Endodermal cell (in vitro differentiated cells): ENCODE measurements around the gene UPB1. TPM values are rescaled to one million over a fixed set of nuclear protein-coding genes. Genes with fewer than 3 reads are reported as not detected.

Experiments used
- DNase-seq: peaks from one replicate; pipeline ENCODE4 v3.0.0-alpha.2; 2017
- H3K27ac ChIP-seq: 2 replicates; pipeline ENCODE4 v1.5.1; 2013; ENCODE audit warnings: mild to moderate bottlenecking, low read depth, low read length, moderate library complexity
- H3K27me3 ChIP-seq: 2 replicates; pipeline ENCODE4 v1.6.1; 2013; ENCODE audit warnings: mild to moderate bottlenecking, low read length, moderate library complexity; ENCODE audit not compliant: insufficient read depth, control insufficient read depth, poor library complexity, severe bottlenecking
- H3K36me3 ChIP-seq: 2 replicates; pipeline ENCODE4 v1.7.0; 2013; ENCODE audit warnings: mild to moderate bottlenecking, low read length, moderate library complexity; ENCODE audit not compliant: control insufficient read depth, insufficient read depth
- H3K4me1 ChIP-seq: one replicate; pipeline ENCODE4 v1.7.0; 2013; ENCODE audit warnings: low read length; ENCODE audit not compliant: control insufficient read depth, insufficient read depth
- H3K4me3 ChIP-seq: 2 replicates; pipeline ENCODE4 v1.5.1; 2013; ENCODE audit warnings: mild to moderate bottlenecking, low read length, moderate library complexity
- H3K9ac ChIP-seq: 2 replicates; pipeline ENCODE4 v1.6.1; 2013; ENCODE audit warnings: mild to moderate bottlenecking, low read length, moderate library complexity; ENCODE audit not compliant: poor library complexity, severe bottlenecking; ENCODE audit errors: extremely low read depth
- H3K9me3 ChIP-seq: 2 replicates; pipeline ENCODE4 v1.6.1; 2013; ENCODE audit warnings: mild to moderate bottlenecking, low read length, moderate library complexity; ENCODE audit not compliant: control insufficient read depth
- H3K27ac Mint-ChIP-seq: 2 replicates; pipeline ENCODE4 v1.8.0; 2020; ENCODE audit warnings: mixed read lengths
- H3K27me3 Mint-ChIP-seq: 2 replicates; pipeline ENCODE4 v1.8.0; 2021; ENCODE audit warnings: mild to moderate bottlenecking, mixed read lengths; ENCODE audit not compliant: insufficient read depth
- H3K36me3 Mint-ChIP-seq: 2 replicates; pipeline ENCODE4 v1.8.0; 2020; ENCODE audit warnings: low read depth, mixed read lengths
- H3K4me1 Mint-ChIP-seq: 2 replicates; pipeline ENCODE4 v1.8.0; 2020; ENCODE audit warnings: mixed read lengths
- H3K4me3 Mint-ChIP-seq: 2 replicates; pipeline ENCODE4 v1.8.0; 2020; ENCODE audit warnings: mild to moderate bottlenecking, moderate library complexity, mixed read lengths
- H3K9me3 Mint-ChIP-seq: 2 replicates; pipeline ENCODE4 v1.8.0; 2020; ENCODE audit warnings: mild to moderate bottlenecking, mixed read lengths
- CTCF ChIP-seq: fragments of 200-600 bp; sonication (generic); conservative IDR thresholded peaks from 2 replicates; pipeline ENCODE4 v1.5.0; 2021; ENCODE audit warnings: antibody characterized with exemption, mild to moderate bottlenecking
- WGBS, 2 experiments: methylation state at CpG; one replicate each; pipeline versions ENCODE4 v1.1.5 to v1.1.7; 2013; ENCODE audit warnings: missing lambda C conversion rate in 2 of 2, mixed read lengths in 1 of 2; ENCODE audit not compliant: insufficient coverage in 1 of 2, insufficient read length in 1 of 2; 5-methylcytosine and 5-hydroxymethylcytosine counted together
- total RNA-seq, 2 donors: library from RNA; stranded (reverse); fragmentation: NEBNext Ultra II Directional in 1 of 2; extraction: Animal tissue kit (Norgen Biotek cat#: 25700) in 1 of 2; gene quantifications; 2 replicates in 1 of 2; 3 replicates in 1 of 2; pipeline ENCODE4 v1.2.1, GENCODE V29; 2021

UPB1 gene
- total RNA-seq, 2 donors from 2014 or later = 0.40 TPM; not detected in 1

- no peaks in the 10 kb centered on the region for H3K9me3 Mint-ChIP-seq
- Histone ChIP-seq H3K4me3 (no peak overlapping the region), H3K27me3 (no peaks in the 10 kb centered on the region), H3K36me3 (no peaks in the 10 kb centered on the region), H3K27ac (no peak overlapping the region), H3K9ac (no peak overlapping the region), H3K4me1 (peaks cover 8% of the 10 kb centered on the region), H3K9me3 (no peaks in the 10 kb centered on the region)
- H3K36me3 Mint-ChIP-seq = no peaks in the 10 kb centered on the region
- H3K4me1 Mint-ChIP-seq = peaks cover 19% of the 10 kb centered on the region
- peaks cover 5% of the 10 kb centered on the region for H3K27me3 Mint-ChIP-seq
- DNase-seq = peak; percentile 14
- no peak overlapping the region for H3K4me3 Mint-ChIP-seq
- 74% methylated on average over 1 of the region's 1 CpG; no CpG with 5 or more reads in 1 of the 2 experiments for WGBS, 2 experiments
- no peak overlapping the region for H3K27ac Mint-ChIP-seq
- no peak for TF ChIP-seq CTCF
Measured at GRCh38 chr22:24459911-24460310, 35.2 kb upstream of the UPB1 start.

GRCh38 chr22:24460418-24461089 lies 34.6 kb upstream of the UPB1 start:
- no peak overlapping the region for H3K4me3 Mint-ChIP-seq
- Histone ChIP-seq H3K27me3 (no peaks in the 10 kb centered on the region), H3K27ac (no peak overlapping the region), H3K4me3 (no peak overlapping the region), H3K4me1 (peaks cover 8% of the 10 kb centered on the region), H3K9ac (no peak overlapping the region), H3K9me3 (no peaks in the 10 kb centered on the region), H3K36me3 (no peaks in the 10 kb centered on the region)
- no peak overlapping the region for H3K27ac Mint-ChIP-seq
- no peaks in the 10 kb centered on the region for H3K36me3 Mint-ChIP-seq
- peaks cover 19% of the 10 kb centered on the region for H3K4me1 Mint-ChIP-seq
- peak; percentile 69 for DNase-seq
- peaks cover 5% of the 10 kb centered on the region for H3K27me3 Mint-ChIP-seq
- H3K9me3 Mint-ChIP-seq = no peaks in the 10 kb centered on the region
- 69 to 82% methylated on average over 10 of the region's 10 CpGs for WGBS, 2 experiments
- TF ChIP-seq CTCF = peak; percentile 23

GRCh38 chr22:24463071-24463760 lies 31.9 kb upstream of the UPB1 start:
- H3K9me3 ChIP-seq = no peaks in the 10 kb centered on the region
- no peaks in the 10 kb centered on the region for H3K27me3 ChIP-seq
- WGBS, 2 experiments = 94 to 95% methylated on average over 6 of the region's 6 CpGs
- H3K4me3 ChIP-seq = no peak overlapping the region
- Mint-ChIP-seq H3K27me3 (no peaks in the 10 kb centered on the region), H3K4me1 (peaks cover 33% of the 10 kb centered on the region), H3K9me3 (no peaks in the 10 kb centered on the region), H3K36me3 (no peaks in the 10 kb centered on the region), H3K27ac (no peak overlapping the region), H3K4me3 (no peak overlapping the region)
- no peak for DNase-seq
- no peaks in the 10 kb centered on the region for H3K36me3 ChIP-seq
- peaks cover 19% of the 10 kb centered on the region for H3K4me1 ChIP-seq
- no peak overlapping the region for H3K27ac ChIP-seq
- H3K9ac ChIP-seq = no peak overlapping the region
- no peak for TF ChIP-seq CTCF
